Measurements from ENCODE around the gene TUSC2. TPM values are rescaled to one million over a fixed set of nuclear protein-coding genes. Genes with fewer than 3 reads are reported as not detected.

TUSC2 gene
- total and polyA plus RNA-seq, 2 of the 13 experiments (the other 11 are each of a cell fraction or from before 2014, with no cell fraction given), result 36.7 to 39.1 TPM

- TF ChIP-seq HOXA3 (CRISPR knock-in tag; IDR thresholded peaks at IDR 0.05) (0 out of 2 replicates have a peak, but pooled peaks have one; percentile 13), ZC3H4 (CRISPR knock-in tag; IDR thresholded peaks at IDR 0.05; ENCODE audit: borderline replicate concordance) (peak; percentile 40; the same call in 1 of the 2 replicates), ZNF292 (CRISPR knock-in tag; IDR thresholded peaks at IDR 0.05; ENCODE audit: borderline replicate concordance, low read depth) (no peak), ZNF430 (CRISPR knock-in tag; IDR thresholded peaks at IDR 0.05) (no peak), ELF3 (CRISPR knock-in tag; IDR thresholded peaks at IDR 0.05) (no peak), RFXAP (CRISPR knock-in tag; IDR thresholded peaks at IDR 0.05; ENCODE audit: borderline replicate concordance) (no peak), ZNF574 (CRISPR knock-in tag; IDR thresholded peaks at IDR 0.05) (no peak), PAWR (CRISPR knock-in tag; IDR thresholded peaks at IDR 0.05; ENCODE audit: borderline replicate concordance) (no peak), SMAD1 (CRISPR knock-in tag; IDR thresholded peaks at IDR 0.05; ENCODE audit: borderline replicate concordance, low read depth) (no peak), ZBTB38 (CRISPR knock-in tag; IDR thresholded peaks at IDR 0.05) (peak; percentile 97), KDM5B (CRISPR knock-in tag; IDR thresholded peaks at IDR 0.05; ENCODE audit: borderline replicate concordance) (no peak), ZNF256 (CRISPR knock-in tag; conservative IDR thresholded peaks at IDR 0.05) (no peak), ZNF264 (CRISPR knock-in tag; IDR thresholded peaks at IDR 0.05) (no peak), ZNF20 (CRISPR knock-in tag; IDR thresholded peaks at IDR 0.05) (no peak), ZNF503 (CRISPR knock-in tag; IDR thresholded peaks at IDR 0.05) (no peak), FOXP1 (IDR thresholded peaks at IDR 0.05) (no peak), FOXP1 (CRISPR knock-in tag; IDR thresholded peaks at IDR 0.05) (no peak)
- TF ChIP-seq, protein P1, sequence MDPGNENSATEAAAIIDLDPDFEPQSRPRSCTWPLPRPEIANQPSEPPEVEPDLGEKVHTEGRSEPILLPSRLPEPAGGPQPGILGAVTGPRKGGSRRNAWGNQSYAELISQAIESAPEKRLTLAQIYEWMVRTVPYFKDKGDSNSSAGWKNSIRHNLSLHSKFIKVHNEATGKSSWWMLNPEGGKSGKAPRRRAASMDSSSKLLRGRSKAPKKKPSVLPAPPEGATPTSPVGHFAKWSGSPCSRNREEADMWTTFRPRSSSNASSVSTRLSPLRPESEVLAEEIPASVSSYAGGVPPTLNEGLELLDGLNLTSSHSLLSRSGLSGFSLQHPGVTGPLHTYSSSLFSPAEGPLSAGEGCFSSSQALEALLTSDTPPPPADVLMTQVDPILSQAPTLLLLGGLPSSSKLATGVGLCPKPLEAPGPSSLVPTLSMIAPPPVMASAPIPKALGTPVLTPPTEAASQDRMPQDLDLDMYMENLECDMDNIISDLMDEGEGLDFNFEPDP (CRISPR knock-in tag; conservative IDR thresholded peaks at IDR 0.05), result 0 out of 2 replicates have a peak, but pooled peaks have one; percentile 62
- TF ChIP-seq, protein P2, sequence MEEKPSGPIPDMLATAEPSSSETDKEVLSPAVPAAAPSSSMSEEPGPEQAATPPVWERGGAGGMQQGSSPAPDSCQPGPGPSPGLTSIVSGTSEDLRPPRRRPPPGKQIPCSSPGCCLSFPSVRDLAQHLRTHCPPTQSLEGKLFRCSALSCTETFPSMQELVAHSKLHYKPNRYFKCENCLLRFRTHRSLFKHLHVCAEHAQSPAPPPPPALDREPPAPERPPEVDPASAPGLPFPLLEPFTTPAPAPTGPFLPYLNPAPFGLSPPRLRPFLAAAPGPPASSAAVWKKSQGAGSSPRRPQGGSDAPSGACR (CRISPR knock-in tag; IDR thresholded peaks at IDR 0.05), result no peak
- TF ChIP-seq, protein P3, sequence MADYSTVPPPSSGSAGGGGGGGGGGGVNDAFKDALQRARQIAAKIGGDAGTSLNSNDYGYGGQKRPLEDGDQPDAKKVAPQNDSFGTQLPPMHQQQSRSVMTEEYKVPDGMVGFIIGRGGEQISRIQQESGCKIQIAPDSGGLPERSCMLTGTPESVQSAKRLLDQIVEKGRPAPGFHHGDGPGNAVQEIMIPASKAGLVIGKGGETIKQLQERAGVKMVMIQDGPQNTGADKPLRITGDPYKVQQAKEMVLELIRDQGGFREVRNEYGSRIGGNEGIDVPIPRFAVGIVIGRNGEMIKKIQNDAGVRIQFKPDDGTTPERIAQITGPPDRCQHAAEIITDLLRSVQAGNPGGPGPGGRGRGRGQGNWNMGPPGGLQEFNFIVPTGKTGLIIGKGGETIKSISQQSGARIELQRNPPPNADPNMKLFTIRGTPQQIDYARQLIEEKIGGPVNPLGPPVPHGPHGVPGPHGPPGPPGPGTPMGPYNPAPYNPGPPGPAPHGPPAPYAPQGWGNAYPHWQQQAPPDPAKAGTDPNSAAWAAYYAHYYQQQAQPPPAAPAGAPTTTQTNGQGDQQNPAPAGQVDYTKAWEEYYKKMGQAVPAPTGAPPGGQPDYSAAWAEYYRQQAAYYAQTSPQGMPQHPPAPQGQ (CRISPR knock-in tag; IDR thresholded peaks at IDR 0.05; ENCODE audit: borderline replicate concordance), result 0 out of 2 replicates have a peak, but pooled peaks have one; percentile 33
These were observed 8.0 kb downstream of the TUSC2 start (continued) for GRCh38 chr3:50319894-50320625.

Measured in HepG2 (cell line).